Occipital lobe (tissue), 2 donors: Measurements from ENCODE around the gene SMIM13. TPM values are rescaled to one million over a fixed set of nuclear protein-coding genes. Genes with fewer than 3 reads are reported as not detected.
"Not testable (repeated sequence)": the region's sequence is repeated elsewhere in the genome, so short reads cannot be mapped to it uniquely, and the experiment has no call there.

ENCODE experiments used
- DNase-seq: peaks from one replicate; lab custom pipeline; 2025; lab: John Stamatoyannopoulos, UW
- total RNA-seq: library from RNA; depleted of rRNA; stranded (reverse); fragments of >200 nt; gene quantifications from one replicate; pipeline ENCODE4 v1.2.3, GENCODE V29; 2014

SMIM13 gene
- total RNA-seq, 1 donor from 2014 or later = 119 TPM

GRCh38 chr6:11083956-11084355 is 9.7 kb upstream of the SMIM13 start:
- no peak for DNase-seq

DNA sequence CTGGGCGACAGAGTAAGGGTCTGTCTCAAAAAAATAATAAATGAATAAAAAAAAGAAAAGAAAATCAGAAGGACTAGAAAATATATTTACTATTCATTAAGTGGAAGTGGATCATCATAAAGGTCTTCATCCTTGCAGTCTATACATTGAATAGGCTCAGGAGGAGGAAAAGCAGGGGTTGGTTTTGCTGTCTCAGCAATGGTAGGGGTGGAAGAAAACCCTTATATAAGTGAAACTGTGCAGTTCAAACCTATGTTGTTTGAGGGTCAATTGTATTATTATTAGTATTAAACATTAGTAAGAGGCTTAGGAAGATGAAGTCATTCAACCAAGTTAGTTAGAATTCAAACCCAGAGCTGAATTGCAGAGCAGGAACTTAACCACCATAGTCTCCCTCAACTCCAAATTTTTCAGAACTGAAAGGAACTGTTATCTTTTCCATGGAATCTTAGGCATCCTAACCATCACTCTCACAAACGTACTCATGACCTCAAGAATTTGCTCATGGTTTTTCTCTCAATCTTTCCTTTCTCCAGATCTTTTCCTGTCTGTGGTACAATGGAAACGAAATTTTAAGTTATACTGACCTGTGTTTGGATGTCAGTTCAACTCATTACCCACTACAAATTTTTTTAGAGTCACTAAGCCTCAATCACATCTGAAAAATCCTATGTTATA is 7.7 kb upstream of the SMIM13 start:
- no peak for DNase-seq

DNA sequence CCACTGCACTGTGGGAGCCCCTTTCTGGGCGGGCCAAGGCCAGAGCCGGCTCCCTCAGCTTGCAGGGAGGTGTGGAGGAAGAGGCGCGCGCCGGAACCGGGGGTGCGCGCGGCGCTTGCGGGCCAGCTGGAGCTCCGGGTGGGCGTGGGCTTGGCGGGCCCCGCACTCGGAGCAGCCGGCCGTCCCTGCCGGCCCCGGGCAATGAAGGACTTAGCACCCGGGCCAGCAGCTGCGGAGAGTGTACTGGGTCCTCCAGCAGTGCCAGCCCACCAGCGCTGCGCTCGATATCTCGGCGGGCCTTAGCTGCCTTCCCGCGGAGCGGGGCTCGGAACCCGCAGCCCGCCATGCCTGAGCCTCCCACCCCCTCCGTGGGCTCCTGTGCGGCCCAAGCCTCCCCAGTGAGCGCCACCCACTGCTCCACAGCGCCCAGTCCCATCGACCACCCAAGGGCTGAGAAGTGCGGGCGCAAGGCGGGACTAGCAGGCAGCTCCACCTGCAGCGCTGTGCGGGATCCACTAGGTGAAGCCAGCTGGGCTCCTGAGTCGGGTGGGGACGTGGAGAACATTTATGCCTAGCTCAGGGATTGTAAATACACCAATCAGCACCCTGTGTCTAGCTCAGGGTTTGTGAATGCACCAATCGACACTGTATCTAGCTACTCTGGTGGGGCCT is 6.4 kb upstream of the SMIM13 start:
- not testable (repeated sequence) for DNase-seq

GRCh38 chr6:11089695-11090094 is 3.9 kb upstream of the SMIM13 start:
- no peak for DNase-seq

DNA sequence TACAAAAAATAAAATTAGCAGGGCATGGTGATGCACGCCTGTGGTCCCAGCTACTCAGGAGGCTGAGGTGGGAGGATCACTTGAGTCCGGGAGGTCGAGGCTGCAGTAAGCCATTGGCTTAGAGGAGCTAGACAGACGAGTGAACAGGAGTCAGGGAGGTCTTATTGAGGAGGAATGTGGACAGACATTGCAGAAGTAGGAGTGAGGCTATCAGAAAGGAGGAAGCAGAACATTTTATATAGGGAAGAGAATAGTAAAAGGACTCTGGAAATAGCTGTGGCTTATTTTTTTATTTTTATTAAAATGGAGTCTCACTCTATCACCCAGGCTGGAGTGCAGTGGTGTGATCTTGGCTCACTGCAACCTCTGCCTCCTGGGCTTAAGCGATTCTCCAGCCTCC is 2.5 kb upstream of the SMIM13 start:
- not testable (repeated sequence) for DNase-seq

GRCh38 chr6:11092668-11093375 is 812 bp upstream of the SMIM13 start:
- peak; percentile 48 for DNase-seq

DNA sequence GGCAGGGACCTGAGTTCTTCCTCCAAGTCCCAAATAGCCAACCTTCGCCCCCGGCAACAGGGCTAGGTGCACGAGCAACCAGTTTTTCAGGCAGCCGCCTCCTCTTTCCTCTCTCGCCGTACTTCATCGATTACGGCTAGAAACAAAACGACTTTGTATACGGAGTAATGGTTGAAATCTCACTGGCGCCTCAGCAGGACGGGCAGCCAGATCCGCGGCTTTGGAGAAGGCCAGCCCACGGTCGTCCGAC is 333 bp upstream of the SMIM13 start:
- DNase-seq = no peak

GRCh38 chr6:11094411-11094851 is 797 bp downstream of the SMIM13 start:
- peak; percentile 32 for DNase-seq

- DNase-seq = no peak
Observed at GRCh38 chr6:11094941-11095340, 1.3 kb downstream of the SMIM13 start.

DNA sequence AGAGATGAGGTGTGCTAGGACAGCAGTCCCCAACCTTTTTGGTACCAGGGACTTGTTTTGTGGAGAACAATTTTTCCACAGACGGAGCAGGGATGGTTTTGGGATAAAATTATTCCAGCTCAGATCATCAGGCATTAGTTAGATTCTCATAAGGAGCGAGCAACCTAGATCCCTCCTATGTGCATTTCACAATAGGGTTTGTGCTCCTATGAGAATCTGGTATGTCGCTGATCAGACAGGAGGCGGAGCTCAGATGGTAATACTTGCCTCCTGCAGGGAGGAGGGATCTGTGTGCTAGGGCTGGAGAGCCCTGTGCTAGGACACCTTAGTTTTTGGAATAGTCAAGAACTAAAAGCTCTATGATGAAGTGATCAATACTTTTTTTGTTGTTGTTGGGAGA is 2.5 kb downstream of the SMIM13 start:
- DNase-seq = no peak

DNA sequence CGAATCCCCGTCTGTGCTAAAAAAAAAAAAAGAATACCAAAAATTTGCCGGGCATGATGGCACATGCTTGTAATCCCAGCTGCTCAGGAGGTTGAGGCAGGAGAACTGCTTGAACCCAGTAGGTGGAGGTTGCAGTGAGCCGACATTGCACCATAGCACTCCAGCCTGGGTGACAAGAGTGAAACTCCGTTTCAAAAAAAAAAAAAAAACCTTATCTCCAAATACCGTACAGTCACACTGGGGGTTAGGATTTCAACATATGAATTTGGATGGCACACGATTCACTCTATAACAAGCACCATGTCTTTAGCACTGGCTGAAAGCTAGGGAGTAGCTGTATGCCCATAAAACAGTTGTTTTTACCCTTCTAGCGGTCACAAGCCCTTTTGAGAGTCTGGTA is 3.8 kb downstream of the SMIM13 start:
- no peak for DNase-seq

- DNase-seq = no peak
Observed at GRCh38 chr6:11098004-11098403, 4.4 kb downstream of the SMIM13 start.

DNA sequence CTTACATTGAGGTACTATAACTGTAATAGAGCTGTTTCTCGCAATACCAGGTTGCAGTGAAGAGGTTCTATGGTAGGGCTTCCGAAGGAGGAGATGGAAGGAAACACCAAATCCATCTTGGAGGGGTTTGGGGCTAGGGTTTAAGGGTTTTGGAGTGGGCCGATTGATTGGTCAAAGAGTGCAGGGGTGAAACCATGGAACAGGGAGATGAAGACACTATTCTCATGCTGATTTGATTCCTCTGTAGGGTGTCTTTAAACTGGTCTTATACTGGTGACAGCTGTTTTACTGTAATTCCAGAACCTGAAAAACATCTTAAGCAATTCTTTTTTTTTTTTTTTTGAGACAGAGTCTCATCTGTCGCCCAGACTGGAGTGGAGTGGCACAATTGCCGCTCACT is 7.8 kb downstream of the SMIM13 start:
- DNase-seq = no peak

- no peak for DNase-seq
Observed at GRCh38 chr6:11103065-11103464, 9.4 kb downstream of the SMIM13 start.

GRCh38 chr6:11108726-11109125 is 15.1 kb downstream of the SMIM13 start:
- no peak for DNase-seq

GRCh38 chr6:11110921-11111768 is 17.5 kb downstream of the SMIM13 start, which contains the start of gene ERVFRD-1:
Gene ERVFRD-1, minus strand, starts transcription at chr6:11111725. Its CDS starts 6,415 bp downstream, at chr6:11105310.
- DNase-seq = no peak

GRCh38 chr6:11111769-11112437 is 18.3 kb downstream of the SMIM13 start:
- no peak for DNase-seq

GRCh38 chr6:11113038-11113437 is 19.4 kb downstream of the SMIM13 start:
- no peak for DNase-seq

- DNase-seq = not testable (repeated sequence)
Observed at GRCh38 chr6:11115808-11116536, 22.3 kb downstream of the SMIM13 start.

DNA sequence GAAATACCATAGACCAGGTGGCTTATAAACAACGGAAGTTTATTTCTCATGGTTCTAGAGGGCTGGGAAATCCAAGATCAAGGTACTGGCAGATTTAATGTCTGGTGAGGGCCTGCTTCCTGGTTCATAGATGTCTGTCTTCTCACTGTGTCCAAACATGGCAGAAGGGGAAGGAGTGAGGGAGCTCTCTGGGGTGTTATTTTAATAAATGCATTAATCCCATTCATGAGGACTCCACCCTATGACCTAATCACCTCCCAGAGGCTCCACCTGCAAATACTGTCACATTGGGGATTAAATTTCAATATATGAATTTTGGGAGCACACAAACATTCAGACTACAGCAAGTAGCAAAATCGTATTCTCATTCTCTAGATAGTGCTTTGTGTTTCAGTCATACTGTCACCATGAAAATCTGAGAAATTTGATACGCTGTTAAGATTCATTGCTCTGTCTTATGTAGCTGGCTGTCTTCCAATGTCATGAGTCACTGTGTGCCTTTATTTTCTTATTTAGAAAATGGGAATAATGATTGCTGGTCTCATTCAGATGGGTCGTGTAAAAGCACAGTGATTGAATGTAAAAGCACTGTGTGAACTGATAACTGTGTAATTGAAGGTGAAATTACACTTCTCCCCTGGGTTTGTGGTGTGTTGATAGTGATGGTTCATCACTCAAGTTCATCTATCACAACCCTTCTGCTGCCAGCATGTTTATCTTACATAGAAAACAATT is 26.8 kb downstream of the SMIM13 start:
- DNase-seq = no peak
